Calu3 (cell line): ENCODE measurements around the gene RPS6KA4. TPM values are rescaled to one million over a fixed set of nuclear protein-coding genes. Genes with fewer than 3 reads are reported as not detected.

Experiments used
- BruUV-seq: library from RNA; stranded (reverse); fragments of 400-500 nt; replicated peaks from 2 replicates; lab custom pipeline; 2021; lab: Mats Ljungman, UMichigan
- CTCF ChIA-PET: fragments of 300-600 bp; sonication (Branson Sonifier 250); formaldehyde crosslinking; loops from one replicate; lab custom pipeline; 2022; ENCODE audit warnings: antibody characterized with exemption; lab: Charles Lee
- DNase-seq: peaks from one replicate; pipeline ENCODE4 v3.0.0; 2022
- H3K27ac Mint-ChIP-seq: one replicate; pipeline ENCODE4 v1.8.0; 2022; ENCODE audit warnings: mixed read lengths; ENCODE audit not compliant: unreplicated experiment
- H3K27me3 Mint-ChIP-seq: one replicate; pipeline ENCODE4 v1.8.0; 2022; ENCODE audit warnings: mixed read lengths; ENCODE audit not compliant: unreplicated experiment
- H3K36me3 Mint-ChIP-seq: one replicate; pipeline ENCODE4 v1.8.0; 2022; ENCODE audit warnings: mild to moderate bottlenecking, moderate library complexity, mixed read lengths; ENCODE audit not compliant: insufficient read depth, unreplicated experiment
- H3K4me1 Mint-ChIP-seq: one replicate; pipeline ENCODE4 v1.8.0; 2022; ENCODE audit warnings: mild to moderate bottlenecking, low read depth, mixed read lengths; ENCODE audit not compliant: unreplicated experiment
- H3K4me3 Mint-ChIP-seq: one replicate; pipeline ENCODE4 v1.8.0; 2022; ENCODE audit warnings: mild to moderate bottlenecking, low read depth, moderate library complexity, mixed read lengths; ENCODE audit not compliant: unreplicated experiment
- H3K9me3 Mint-ChIP-seq: one replicate; pipeline ENCODE4 v1.8.0; 2022; ENCODE audit warnings: low read depth, mixed read lengths; ENCODE audit not compliant: unreplicated experiment
- CTCF ChIP-seq: fragments of 200-600 bp; IDR thresholded peaks from one replicate; pipeline ENCODE4 v1.8.0; 2022; ENCODE audit warnings: antibody characterized with exemption; ENCODE audit not compliant: unreplicated experiment
- intact Hi-C: fragments of 100-400 bp; cut with micrococcal nuclease; formaldehyde crosslinking; loops from one replicate; pipeline ENCODE4 v1.10.0; 2022; ENCODE audit not compliant: unreplicated experiment
- total RNA-seq: library from RNA; stranded (reverse); gene quantifications from 2 replicates; pipeline ENCODE4 v1.2.3, GENCODE V29; 2022

The RPS6KA4 gene
- total RNA-seq, 1 experiment from 2014 or later = 46.0 TPM

DNA sequence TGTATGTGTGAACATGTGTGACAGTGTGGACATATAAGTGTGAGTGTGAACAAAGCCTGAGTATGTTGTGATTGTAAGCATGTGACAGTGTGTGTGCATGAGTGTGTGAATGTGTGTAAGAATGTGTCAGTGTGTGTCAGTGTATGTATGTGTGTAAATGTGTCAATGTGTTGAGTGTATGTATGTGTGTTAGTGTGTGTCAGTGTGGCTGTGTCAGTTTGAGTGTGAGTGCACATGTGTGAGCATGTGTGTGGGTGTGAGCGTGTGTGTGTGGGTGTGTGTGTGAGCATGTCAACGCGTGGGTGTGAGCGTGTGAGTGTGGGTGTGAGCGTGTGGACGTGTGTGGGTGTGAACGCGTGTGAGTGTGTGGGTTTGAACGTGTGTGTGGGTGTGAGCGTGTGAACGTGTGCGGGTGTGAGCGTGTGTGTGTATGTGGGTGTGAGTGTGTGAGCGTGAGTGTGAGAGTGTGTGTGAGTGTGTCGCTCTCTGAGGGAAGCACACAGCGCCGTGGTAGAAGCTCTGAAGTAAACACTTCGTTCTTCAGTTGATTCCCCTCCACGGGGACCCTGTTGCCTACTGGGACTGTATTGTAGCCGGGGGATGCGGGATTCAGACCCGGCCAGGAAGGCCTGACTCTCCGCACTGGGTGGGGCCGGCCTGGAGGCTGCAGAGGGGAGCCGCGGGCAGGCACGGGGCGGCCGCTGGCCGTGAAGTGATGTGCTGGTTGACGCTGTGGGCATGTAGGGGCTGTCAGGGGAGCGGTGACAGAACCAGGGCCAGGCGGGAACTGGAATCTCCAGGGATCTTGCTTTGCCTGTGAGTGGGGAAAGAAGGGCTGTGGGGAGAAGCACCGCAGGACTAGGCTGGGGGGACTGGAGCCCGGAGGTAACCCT lies 21.1 kb downstream of the RPS6KA4 start:
- H3K4me1 Mint-ChIP-seq = peaks cover 8% of the 10 kb centered on the region
- intact Hi-C loops = no loop called here
- no TSS peak for BruUV-seq
- no peaks in the 10 kb centered on the region for H3K36me3 Mint-ChIP-seq
- peaks cover 24% of the 10 kb centered on the region for H3K27me3 Mint-ChIP-seq
- H3K4me3 Mint-ChIP-seq = no peak overlapping the region
- CTCF ChIA-PET = no interaction called here
- no peak for TF ChIP-seq CTCF
- no peaks in the 10 kb centered on the region for H3K9me3 Mint-ChIP-seq
- DNase-seq = no peak
- H3K27ac Mint-ChIP-seq = no peak overlapping the region

DNA sequence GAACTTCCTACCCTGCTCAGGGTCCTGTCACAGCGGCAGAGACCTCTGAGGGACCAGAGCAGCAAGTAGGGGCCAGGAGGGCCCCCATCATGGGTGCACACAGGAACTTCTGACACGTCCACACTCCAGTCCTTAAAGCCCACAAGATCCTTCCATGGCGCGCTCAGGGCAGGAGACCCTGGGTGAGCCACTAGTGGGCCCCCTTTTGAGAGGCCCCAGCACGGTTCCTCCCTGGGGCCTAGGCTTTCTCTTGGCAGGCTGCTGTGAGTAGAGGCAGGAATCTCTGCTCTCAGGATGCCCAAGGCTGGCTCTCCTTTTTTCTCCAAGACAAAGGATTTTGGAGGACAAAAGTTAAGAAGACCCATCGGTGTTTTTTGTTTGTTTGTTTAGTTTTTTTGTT lies 22.4 kb downstream of the RPS6KA4 start:
- no peak for TF ChIP-seq CTCF
- no TSS peak for BruUV-seq
- Mint-ChIP-seq H3K4me3 (no peak overlapping the region), H3K27me3 (peaks cover 36% of the 10 kb centered on the region), H3K9me3 (no peaks in the 10 kb centered on the region), H3K27ac (no peak overlapping the region), H3K36me3 (no peaks in the 10 kb centered on the region), H3K4me1 (peaks cover 12% of the 10 kb centered on the region)
- intact Hi-C loops = no loop called here
- CTCF ChIA-PET = interaction anchor here (0.6 to 0.8 kb wide), 2 partner anchors 49 to 468 kb away, joined by 3 to 4 read pairs; no protein-coding TSS in a partner anchor
- no peak for DNase-seq

DNA sequence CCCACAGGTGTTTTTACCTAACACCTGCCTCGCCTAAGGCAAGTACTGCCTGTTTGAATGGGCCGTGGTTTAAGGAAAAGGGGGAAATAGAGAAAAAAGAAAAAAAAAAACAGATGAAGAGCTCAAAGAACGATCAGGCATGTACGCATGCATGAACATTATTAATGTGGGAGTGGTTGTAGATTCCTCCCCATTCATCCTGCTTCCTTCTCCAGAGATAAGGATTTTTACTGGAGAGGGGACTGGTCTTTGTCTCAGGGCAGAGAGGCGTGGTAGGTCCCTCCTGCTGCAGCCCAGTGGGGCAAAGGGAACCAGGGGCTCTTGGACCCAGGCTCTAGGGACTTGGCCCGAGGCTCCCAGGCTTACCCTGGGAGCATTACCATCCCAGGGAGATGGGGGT lies 23.1 kb downstream of the RPS6KA4 start:
- CTCF ChIA-PET = interaction anchor here (0.8 kb wide), 1 partner anchor 50 kb away, joined by 3 read pairs; no protein-coding TSS in a partner anchor
- no peaks in the 10 kb centered on the region for H3K36me3 Mint-ChIP-seq

DNA sequence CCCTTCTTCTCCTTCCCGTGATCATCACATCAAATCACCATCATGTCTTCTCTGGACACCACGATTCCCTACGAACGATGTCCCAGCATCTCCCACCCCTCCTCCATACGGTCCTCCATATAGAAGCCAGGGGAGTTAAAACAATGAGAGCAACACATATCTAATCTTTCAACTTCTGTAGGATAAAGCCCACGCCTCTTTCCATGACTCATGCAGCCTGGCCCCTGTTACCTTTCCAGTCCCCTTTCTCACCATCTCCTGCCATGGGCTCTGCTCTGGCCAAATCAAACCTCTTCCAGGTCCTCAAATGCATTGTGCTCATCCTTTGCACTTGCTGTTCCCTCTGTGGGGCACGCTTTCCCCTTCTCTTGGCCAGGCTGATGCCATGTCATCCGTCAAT lies 23.6 kb downstream of the RPS6KA4 start:
- intact Hi-C loops = no loop called here
- H3K9me3 Mint-ChIP-seq = no peaks in the 10 kb centered on the region
- DNase-seq = no peak
- peaks cover 46% of the 10 kb centered on the region for H3K27me3 Mint-ChIP-seq
- BruUV-seq = no TSS peak
- no peak overlapping the region for H3K4me3 Mint-ChIP-seq
- H3K36me3 Mint-ChIP-seq = no peaks in the 10 kb centered on the region
- H3K4me1 Mint-ChIP-seq = peaks cover 20% of the 10 kb centered on the region
- no peak for TF ChIP-seq CTCF
- H3K27ac Mint-ChIP-seq = no peak overlapping the region
- CTCF ChIA-PET = no interaction called here

More for the DNA sequence above, 23.1 kb downstream of the RPS6KA4 start:
- Mint-ChIP-seq H3K4me3 (no peak overlapping the region), H3K9me3 (no peaks in the 10 kb centered on the region), H3K27me3 (peaks cover 42% of the 10 kb centered on the region), H3K27ac (no peak overlapping the region), H3K4me1 (peaks cover 19% of the 10 kb centered on the region)
- DNase-seq = no peak
- no TSS peak for BruUV-seq
- intact Hi-C loops = no loop called here
- no peak for TF ChIP-seq CTCF
